DOHH2 (cell line): Measurements from ENCODE around the gene NUP210.

Experiments used
- H3F3A ChIP-seq: fragments of 200-600 bp; sonication (generic), shearing (Covaris generic); 2 replicates; pipeline ENCODE4 v1.6.0; 2016; ENCODE audit warnings: antibody characterized with exemption, mild to moderate bottlenecking; ENCODE audit not compliant: control insufficient read depth, insufficient read depth
- H3K27ac ChIP-seq: fragments of 200-600 bp; sonication (generic); 2 replicates; pipeline ENCODE4 v1.5.1; 2014; ENCODE audit warnings: low read depth, mild to moderate bottlenecking, low read length, moderate library complexity
- H3K27me3 ChIP-seq: fragments of 200-600 bp; sonication (generic); 2 replicates; pipeline ENCODE4 v1.6.1; 2014; ENCODE audit warnings: mild to moderate bottlenecking, low read length, mixed read lengths; ENCODE audit not compliant: control insufficient read depth
- H3K36me3 ChIP-seq: fragments of 200-600 bp; sonication (generic); 2 replicates; pipeline ENCODE4 v1.6.1; 2014; ENCODE audit warnings: mild to moderate bottlenecking, low read length, moderate library complexity, mixed read lengths; ENCODE audit not compliant: control insufficient read depth
- H3K4me1 ChIP-seq: fragments of 200-600 bp; sonication (generic); 2 replicates; pipeline ENCODE4 v1.6.1; 2014; ENCODE audit warnings: mild to moderate bottlenecking, low read length, mixed read lengths; ENCODE audit not compliant: control insufficient read depth
- H3K4me2 ChIP-seq: fragments of 200-600 bp; sonication (generic); 2 replicates; pipeline ENCODE4 v1.6.0; 2014; ENCODE audit warnings: mild to moderate bottlenecking, low read length, moderate library complexity
- H3K4me3 ChIP-seq: fragments of 200-600 bp; sonication (generic); 2 replicates; pipeline ENCODE4 v1.5.1; 2014; ENCODE audit warnings: mild to moderate bottlenecking, low read length, mixed read lengths
- H3K79me2 ChIP-seq: fragments of 200-600 bp; sonication (generic); 2 replicates; pipeline ENCODE4 v1.6.1; 2014; ENCODE audit warnings: mild to moderate bottlenecking, low read length, mixed read lengths; ENCODE audit not compliant: control insufficient read depth
- H3K9me2 ChIP-seq: fragments of 200-600 bp; sonication (generic); replicated peaks from 2 replicates; pipeline ENCODE4 v1.6.1; 2014; ENCODE audit warnings: mild to moderate bottlenecking, low read length, mixed read lengths; ENCODE audit not compliant: control insufficient read depth
- H3K9me3 ChIP-seq: fragments of 200-600 bp; sonication (generic); 2 replicates; pipeline ENCODE4 v1.6.1; 2014; ENCODE audit warnings: antibody characterized with exemption, low read length, mixed read lengths; ENCODE audit not compliant: control insufficient read depth, insufficient read depth
- H4K20me1 ChIP-seq: fragments of 200-600 bp; sonication (generic); 2 replicates; pipeline ENCODE4 v1.6.0; 2014; ENCODE audit warnings: low read depth, mild to moderate bottlenecking, antibody characterized with exemption, low read length, moderate library complexity; ENCODE audit not compliant: control insufficient read depth, insufficient read depth
- EZH2phosphoT487 ChIP-seq: fragments of 200-600 bp; sonication (generic); IDR thresholded peaks from 2 replicates; pipeline ENCODE4 v1.6.1; 2017; ENCODE audit warnings: borderline replicate concordance, mild to moderate bottlenecking, antibody characterized with exemption, low read length, moderate library complexity, mixed read lengths
- TF ChIP-seq, protein P1 (sequence below): fragments of 200-600 bp; sonication (generic); IDR thresholded peaks from one replicate; pipeline ENCODE4 v1.5.1; 2014; ENCODE audit warnings: antibody characterized with exemption, mild to moderate bottlenecking, low read depth, low read length; ENCODE audit not compliant: poor library complexity, severe bottlenecking

The NUP210 gene

DNA sequence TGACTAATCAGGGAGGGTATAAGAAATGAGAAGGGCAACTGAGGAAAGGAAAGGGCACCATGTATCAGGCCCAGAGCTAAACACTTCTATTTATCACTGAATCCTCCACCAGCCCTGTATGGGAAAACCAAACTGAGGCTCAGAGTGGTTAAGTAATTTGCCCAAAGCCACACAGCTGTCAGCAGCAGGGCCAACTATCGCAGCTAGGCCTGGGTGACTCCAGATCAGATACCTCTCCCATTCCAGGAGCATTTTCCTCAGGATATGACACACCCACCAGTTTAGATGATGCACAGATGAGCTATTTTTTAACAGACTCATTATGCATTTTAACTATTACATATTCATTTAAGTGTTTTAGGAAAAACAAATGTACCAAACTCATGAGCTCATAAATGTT, 14.5 kb downstream of the NUP210 start:
- H3K27ac ChIP-seq = no peak overlapping the region
- peaks cover 5% of the 10 kb centered on the region for H3F3A ChIP-seq
- peaks cover 81% of the 10 kb centered on the region for H3K36me3 ChIP-seq
- TF ChIP-seq, protein P1, sequence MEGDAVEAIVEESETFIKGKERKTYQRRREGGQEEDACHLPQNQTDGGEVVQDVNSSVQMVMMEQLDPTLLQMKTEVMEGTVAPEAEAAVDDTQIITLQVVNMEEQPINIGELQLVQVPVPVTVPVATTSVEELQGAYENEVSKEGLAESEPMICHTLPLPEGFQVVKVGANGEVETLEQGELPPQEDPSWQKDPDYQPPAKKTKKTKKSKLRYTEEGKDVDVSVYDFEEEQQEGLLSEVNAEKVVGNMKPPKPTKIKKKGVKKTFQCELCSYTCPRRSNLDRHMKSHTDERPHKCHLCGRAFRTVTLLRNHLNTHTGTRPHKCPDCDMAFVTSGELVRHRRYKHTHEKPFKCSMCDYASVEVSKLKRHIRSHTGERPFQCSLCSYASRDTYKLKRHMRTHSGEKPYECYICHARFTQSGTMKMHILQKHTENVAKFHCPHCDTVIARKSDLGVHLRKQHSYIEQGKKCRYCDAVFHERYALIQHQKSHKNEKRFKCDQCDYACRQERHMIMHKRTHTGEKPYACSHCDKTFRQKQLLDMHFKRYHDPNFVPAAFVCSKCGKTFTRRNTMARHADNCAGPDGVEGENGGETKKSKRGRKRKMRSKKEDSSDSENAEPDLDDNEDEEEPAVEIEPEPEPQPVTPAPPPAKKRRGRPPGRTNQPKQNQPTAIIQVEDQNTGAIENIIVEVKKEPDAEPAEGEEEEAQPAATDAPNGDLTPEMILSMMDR = no peak
- no peak for TF ChIP-seq EZH2phosphoT487
- H3K4me2 ChIP-seq = no peak overlapping the region
- H3K9me2 ChIP-seq = no peaks in the 10 kb centered on the region
- no peaks in the 10 kb centered on the region for H3K4me1 ChIP-seq
- H3K4me3 ChIP-seq = no peak overlapping the region
- no peaks in the 10 kb centered on the region for H3K27me3 ChIP-seq
- H3K79me2 ChIP-seq = peaks cover 100% of the 10 kb centered on the region
- H4K20me1 ChIP-seq = peaks cover 49% of the 10 kb centered on the region
- H3K9me3 ChIP-seq = peaks cover 7% of the 10 kb centered on the region

DNA sequence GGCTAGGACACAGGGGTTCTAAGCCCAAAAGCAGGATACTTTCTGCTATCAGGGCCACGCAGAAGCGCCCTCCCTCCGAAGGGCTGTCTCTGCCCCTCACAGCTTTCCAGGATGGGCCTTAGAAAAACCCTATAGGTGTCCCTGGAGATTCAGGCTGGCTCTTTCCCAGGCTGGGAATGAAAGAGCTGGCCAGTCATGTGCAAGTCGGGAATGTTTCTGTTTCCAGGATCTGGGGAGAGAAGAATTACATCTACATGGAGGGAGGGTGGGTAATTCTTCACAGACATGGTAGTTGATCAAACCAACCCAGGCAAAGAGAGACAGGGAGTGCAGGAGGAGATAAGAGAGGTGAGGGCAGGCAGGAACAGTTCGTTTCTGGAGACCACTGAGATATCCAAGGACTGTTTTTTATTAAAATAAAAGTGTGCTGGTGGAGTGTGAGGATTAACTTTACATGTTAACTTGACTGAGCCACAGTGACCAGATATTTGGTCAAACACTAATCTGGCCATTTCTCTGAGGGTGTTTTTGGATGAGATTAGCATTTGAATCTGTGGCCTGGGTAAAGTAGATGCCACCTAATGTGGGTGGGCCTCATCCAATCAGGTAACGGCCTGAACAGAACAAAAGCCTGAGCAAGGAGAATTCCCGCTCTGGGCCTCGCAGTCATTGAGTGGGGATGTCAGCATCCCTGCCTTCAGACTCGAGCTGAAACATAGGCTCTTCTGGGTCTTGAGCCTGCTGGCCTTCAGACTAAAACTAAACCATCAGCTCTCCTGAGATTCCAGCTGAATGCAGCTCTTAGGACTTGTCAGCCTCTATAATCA, 15.3 kb downstream of the NUP210 start:
- no peak overlapping the region for H3K27ac ChIP-seq
- H4K20me1 ChIP-seq = peaks cover 54% of the 10 kb centered on the region
- peaks cover 84% of the 10 kb centered on the region for H3K36me3 ChIP-seq
- TF ChIP-seq, protein P1 = no peak
- no peak for TF ChIP-seq EZH2phosphoT487
- no peak overlapping the region for H3K4me2 ChIP-seq
- no peak overlapping the region for H3K4me3 ChIP-seq
- no peaks in the 10 kb centered on the region for H3K9me2 ChIP-seq
- H3F3A ChIP-seq = peaks cover 5% of the 10 kb centered on the region
- H3K9me3 ChIP-seq = peaks cover 7% of the 10 kb centered on the region; the same call in 1 of the 2 replicates
- no peaks in the 10 kb centered on the region for H3K4me1 ChIP-seq
- peaks cover 100% of the 10 kb centered on the region for H3K79me2 ChIP-seq
- no peaks in the 10 kb centered on the region for H3K27me3 ChIP-seq

DNA sequence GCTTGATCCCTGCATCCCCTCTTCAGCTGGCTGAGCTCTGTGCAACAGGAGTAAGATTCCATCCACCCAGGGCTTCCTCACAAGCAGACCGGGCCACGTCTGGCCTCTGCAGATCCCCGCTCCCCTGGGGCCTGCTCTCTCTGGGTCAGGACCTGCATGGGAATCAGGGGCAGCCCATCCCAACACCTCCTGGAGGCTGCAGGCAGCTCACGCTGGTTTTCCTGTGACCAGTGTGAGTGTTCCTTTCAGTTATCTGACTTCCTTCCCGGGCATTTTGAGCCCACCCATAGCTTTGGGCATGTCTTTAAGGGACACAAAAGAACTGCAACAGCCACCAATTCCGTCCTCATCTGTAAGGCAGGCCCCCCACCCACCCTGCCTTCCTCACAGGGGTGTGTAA, 16.3 kb downstream of the NUP210 start:
- H3K4me2 ChIP-seq = no peak overlapping the region
- no peak overlapping the region for H3K4me3 ChIP-seq
- peaks cover 99% of the 10 kb centered on the region for H3K79me2 ChIP-seq
- H3F3A ChIP-seq = peaks cover 5% of the 10 kb centered on the region
- no peak for TF ChIP-seq EZH2phosphoT487
- TF ChIP-seq, protein P1 = no peak
- no peaks in the 10 kb centered on the region for H3K9me2 ChIP-seq
- H3K27me3 ChIP-seq = no peaks in the 10 kb centered on the region
- peaks cover under 1% of the 10 kb centered on the region; the same call in 1 of the 2 replicates for H3K9me3 ChIP-seq
- H3K36me3 ChIP-seq = peaks cover 83% of the 10 kb centered on the region
- no peak overlapping the region for H3K27ac ChIP-seq
- no peaks in the 10 kb centered on the region for H3K4me1 ChIP-seq
- peaks cover 54% of the 10 kb centered on the region for H4K20me1 ChIP-seq
